GM12873 (cell line): Measurements from ENCODE around the gene C1orf50.

ENCODE experiments used
- TF ChIP-seq, protein P1 (sequence below): IDR thresholded peaks from 2 replicates; pipeline ENCODE4 v1.5.1; 2012; ENCODE audit warnings: low read depth, mild to moderate bottlenecking, moderate library complexity, low read length, control low read depth; ENCODE audit not compliant: insufficient read depth; ENCODE audit errors: missing control alignments

C1orf50 gene

DNA sequence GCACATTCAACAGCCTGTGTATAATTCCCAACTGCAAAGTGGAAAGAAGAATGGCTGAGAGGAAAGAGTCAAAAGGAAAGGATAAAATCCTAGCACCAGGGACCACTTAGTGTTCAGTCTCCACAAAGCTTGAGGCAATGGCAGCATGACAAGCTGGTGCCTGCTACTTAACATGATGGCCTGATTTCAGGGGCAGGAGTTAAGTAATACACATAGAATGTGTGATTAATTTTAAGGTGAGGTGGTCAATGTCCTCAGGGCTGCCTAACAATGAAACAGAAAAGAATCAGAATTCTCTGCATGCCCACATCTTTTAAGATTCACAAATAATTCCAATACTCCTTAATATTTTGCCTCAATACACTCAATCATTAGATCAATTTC is 9.2 kb upstream of the C1orf50 start:
- TF ChIP-seq, protein P1, sequence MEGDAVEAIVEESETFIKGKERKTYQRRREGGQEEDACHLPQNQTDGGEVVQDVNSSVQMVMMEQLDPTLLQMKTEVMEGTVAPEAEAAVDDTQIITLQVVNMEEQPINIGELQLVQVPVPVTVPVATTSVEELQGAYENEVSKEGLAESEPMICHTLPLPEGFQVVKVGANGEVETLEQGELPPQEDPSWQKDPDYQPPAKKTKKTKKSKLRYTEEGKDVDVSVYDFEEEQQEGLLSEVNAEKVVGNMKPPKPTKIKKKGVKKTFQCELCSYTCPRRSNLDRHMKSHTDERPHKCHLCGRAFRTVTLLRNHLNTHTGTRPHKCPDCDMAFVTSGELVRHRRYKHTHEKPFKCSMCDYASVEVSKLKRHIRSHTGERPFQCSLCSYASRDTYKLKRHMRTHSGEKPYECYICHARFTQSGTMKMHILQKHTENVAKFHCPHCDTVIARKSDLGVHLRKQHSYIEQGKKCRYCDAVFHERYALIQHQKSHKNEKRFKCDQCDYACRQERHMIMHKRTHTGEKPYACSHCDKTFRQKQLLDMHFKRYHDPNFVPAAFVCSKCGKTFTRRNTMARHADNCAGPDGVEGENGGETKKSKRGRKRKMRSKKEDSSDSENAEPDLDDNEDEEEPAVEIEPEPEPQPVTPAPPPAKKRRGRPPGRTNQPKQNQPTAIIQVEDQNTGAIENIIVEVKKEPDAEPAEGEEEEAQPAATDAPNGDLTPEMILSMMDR: no peak

DNA sequence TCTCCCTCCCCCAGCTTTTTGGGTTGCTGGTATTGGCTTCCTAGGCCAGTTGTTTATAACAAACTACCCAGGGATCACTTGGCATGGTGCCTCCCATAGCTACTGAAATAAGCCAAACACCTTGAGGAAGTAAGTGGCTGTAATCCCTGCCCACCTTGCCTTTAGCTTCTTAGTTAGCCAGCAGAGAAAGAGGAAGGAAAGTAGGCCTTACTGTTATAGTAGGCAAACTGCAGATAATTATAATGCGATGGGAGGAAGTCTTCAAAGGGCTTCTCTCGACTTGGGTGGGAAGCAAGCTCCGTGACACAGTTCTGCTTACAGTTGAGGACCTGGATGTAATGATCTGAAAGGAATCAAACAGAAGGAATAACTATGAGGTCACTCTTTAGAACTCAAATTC is 8.4 kb upstream of the C1orf50 start:
- TF ChIP-seq, protein P1: no peak

DNA sequence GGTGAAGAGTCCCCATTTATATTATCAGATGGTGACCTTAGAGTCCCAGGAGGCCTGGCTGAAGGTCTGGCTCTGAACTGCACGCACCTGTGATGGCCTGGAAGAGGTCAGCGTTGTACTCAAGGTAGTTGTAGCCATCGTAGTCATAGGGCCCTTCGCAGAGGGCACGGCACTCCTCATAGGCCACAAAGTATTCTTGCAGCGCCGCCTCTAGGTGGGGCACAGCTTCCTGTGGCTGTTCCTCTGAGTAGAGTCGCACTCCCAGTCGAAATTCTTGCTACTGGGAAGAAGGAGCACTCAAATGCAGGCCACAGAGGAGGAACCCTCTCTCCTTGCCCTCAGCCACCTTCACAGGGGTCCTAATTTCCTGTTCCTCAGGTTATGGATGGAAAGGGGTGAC is 7.9 kb upstream of the C1orf50 start:
- TF ChIP-seq, protein P1: no peak

DNA sequence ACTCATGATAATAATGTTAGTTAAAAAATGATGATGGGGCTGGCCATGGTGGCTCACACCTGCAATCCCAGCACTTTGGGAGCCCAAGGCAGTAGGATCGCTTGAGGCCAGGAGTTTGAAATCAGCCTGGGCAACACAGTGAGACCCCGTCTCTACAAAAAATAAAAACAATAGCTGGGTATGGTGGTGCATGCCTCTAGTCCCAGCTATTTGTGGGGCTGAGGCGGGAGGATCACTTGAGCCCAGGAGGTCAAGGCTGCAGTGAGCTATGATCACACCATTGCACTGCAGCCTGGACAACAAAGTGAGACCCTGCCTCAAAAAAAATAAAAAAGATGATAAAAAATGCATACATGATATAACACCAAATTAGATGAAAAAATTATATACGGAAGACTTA is 5.5 kb upstream of the C1orf50 start:
- TF ChIP-seq, protein P1: no peak

DNA sequence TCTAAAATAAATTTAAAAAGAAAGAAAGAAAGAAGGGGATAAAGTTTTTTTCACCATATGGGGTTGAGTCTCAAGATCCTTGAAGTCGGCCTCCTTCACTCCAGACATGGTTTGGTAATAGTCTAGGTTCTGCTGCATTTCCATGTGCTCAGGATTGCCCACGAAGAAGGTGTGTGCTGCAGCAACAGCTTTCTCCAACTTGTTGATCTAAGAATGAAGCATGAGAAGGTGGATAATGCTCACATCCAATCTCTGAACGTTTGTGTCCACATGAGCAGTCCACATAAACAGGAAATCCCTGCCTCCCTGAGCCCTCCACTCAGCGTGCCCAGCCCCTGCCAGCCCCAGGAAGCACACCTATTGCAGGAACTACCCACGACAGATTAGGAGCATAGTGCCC is 4.8 kb upstream of the C1orf50 start:
- TF ChIP-seq, protein P1: no peak

DNA sequence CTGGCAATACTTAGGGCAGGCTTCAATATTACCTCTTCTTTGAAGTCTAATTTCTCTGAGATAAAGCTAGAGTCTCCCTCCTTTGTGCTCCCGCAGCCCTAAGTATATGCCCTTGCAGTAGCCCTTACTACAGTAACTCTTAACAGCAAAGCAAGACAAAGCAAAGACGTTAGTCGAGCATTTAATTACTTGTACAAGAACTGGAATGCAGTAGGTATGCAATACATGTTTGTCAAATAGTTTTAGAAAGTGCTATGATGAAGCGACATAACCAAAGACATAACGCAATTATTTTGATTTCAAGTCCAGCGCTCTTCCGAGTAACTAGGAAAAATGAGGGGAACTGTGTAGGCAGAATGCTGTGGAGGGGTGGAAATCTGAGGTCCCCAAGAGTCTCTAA is 1.8 kb upstream of the C1orf50 start:
- TF ChIP-seq, protein P1: no peak

DNA sequence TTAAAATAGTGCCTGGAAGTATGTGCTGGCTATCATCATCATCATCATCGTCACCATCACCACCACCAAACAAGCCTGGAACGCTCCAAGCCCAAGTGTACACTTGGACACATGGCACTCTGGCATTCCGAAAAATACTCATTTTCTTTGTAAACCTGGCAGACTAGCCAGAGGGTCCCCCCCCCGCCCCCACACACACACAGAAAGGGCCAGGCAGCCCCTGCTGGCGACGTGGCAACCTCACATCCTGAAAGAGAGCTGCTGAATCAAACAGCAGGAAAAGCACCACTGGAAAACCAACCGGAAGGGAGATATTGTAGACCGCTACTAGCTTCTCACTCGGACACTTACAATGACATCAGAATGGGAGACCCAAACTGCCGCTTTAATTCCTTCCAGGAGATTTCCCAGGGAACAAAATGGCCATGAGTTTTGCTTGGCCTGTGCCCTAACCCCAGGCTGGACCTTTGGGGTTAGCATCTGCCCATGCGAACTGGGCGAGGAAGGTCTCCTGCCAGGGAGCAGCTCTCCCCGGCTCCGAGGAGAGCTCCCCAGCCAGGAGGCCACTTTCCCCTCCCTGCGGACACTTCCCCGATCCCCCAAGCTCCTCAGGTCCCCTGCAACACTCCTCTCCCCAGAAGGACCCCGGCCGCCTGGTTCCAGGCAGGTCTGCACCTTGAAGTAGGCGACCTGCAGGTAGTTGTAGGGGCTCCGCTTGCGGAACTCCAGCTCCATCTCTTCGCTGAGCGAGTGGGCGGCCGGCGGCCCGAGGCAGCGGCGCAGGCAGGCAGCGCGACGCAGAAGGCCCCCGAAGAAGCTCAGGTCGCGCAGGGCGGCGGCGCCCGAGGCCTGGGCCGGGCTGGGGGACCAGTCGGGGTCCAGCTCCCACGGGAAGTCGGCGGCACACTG is 963 bp upstream of the C1orf50 start:
- TF ChIP-seq, protein P1: peak; percentile 59
